Suprapubic skin (tissue), 3 donors: Measurements from ENCODE around the gene NMD3.

Experiments
- POLR2A ChIP-seq, 2 donors: fragments of 450-650 bp; IDR thresholded peaks; one replicate each; pipeline ENCODE4 v1.6.1; 2017; ENCODE audit warnings: antibody characterized with exemption in 2 of 2, mild to moderate bottlenecking in 2 of 2, moderate library complexity in 2 of 2
- TF ChIP-seq, protein P1 (sequence below), 2 donors: fragments of 200-600 bp in 1 of 2; fragments of 450-650 bp in 1 of 2; sonication (generic) in 1 of 2; IDR thresholded peaks; one replicate each; pipeline ENCODE4 v1.5.1; 2016 to 2019; ENCODE audit warnings: antibody characterized with exemption in 2 of 2, mild to moderate bottlenecking in 1 of 2, moderate library complexity in 1 of 2

GRCh38 chr3:161273589-161274218, 52.6 kb downstream of the NMD3 start:
- TF ChIP-seq POLR2A (IDR thresholded peaks at IDR 0.05), result no peak
- TF ChIP-seq, protein P1, sequence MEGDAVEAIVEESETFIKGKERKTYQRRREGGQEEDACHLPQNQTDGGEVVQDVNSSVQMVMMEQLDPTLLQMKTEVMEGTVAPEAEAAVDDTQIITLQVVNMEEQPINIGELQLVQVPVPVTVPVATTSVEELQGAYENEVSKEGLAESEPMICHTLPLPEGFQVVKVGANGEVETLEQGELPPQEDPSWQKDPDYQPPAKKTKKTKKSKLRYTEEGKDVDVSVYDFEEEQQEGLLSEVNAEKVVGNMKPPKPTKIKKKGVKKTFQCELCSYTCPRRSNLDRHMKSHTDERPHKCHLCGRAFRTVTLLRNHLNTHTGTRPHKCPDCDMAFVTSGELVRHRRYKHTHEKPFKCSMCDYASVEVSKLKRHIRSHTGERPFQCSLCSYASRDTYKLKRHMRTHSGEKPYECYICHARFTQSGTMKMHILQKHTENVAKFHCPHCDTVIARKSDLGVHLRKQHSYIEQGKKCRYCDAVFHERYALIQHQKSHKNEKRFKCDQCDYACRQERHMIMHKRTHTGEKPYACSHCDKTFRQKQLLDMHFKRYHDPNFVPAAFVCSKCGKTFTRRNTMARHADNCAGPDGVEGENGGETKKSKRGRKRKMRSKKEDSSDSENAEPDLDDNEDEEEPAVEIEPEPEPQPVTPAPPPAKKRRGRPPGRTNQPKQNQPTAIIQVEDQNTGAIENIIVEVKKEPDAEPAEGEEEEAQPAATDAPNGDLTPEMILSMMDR (IDR thresholded peaks at IDR 0.05), result peak; percentile 24 to 33
